Skeletal muscle satellite cell (primary cell): ENCODE data around the gene DAB2IP.

Source experiments
- H3K27me3 ChIP-seq: 2 replicates; pipeline ENCODE4 v1.7.0; 2013; ENCODE audit warnings: low read length; ENCODE audit not compliant: control insufficient read depth, insufficient read depth
- H3K36me3 ChIP-seq: 2 replicates; pipeline ENCODE4 v1.7.0; 2013; ENCODE audit warnings: mild to moderate bottlenecking, control low read depth, low read length; ENCODE audit not compliant: insufficient read depth
- H3K4me1 ChIP-seq: 2 replicates; pipeline ENCODE4 v1.7.0; 2013; ENCODE audit warnings: low read length; ENCODE audit not compliant: control insufficient read depth, insufficient read depth
- H3K4me2 ChIP-seq: 2 replicates; pipeline ENCODE4 v1.7.0; 2013; ENCODE audit warnings: mild to moderate bottlenecking, low read length
- H3K4me3 ChIP-seq: 2 replicates; pipeline ENCODE4 v1.7.0; 2013; ENCODE audit warnings: low read length
- H3K9ac ChIP-seq: 2 replicates; pipeline ENCODE4 v1.7.0; 2013; ENCODE audit warnings: mild to moderate bottlenecking, low read depth, low read length, moderate library complexity
- H3K9me3 ChIP-seq: replicated peaks from 2 replicates; pipeline ENCODE4 v1.7.0; 2013; ENCODE audit warnings: mild to moderate bottlenecking, control low read depth, low read length

The DAB2IP gene

GRCh38 chr9:121781701-121782464 is 130.4 kb downstream of the DAB2IP start:
- Histone ChIP-seq H3K9ac (no peak overlapping the region), H3K36me3 (peaks cover 18% of the 10 kb centered on the region), H3K4me1 (no peaks in the 10 kb centered on the region), H3K27me3 (no peaks in the 10 kb centered on the region), H3K9me3 (no peaks in the 10 kb centered on the region), H3K4me3 (no peak overlapping the region), H3K4me2 (no peak overlapping the region)

- Histone ChIP-seq H3K9me3 (no peaks in the 10 kb centered on the region), H3K4me3 (no peak overlapping the region), H3K9ac (no peak overlapping the region), H3K4me2 (no peak overlapping the region), H3K4me1 (no peaks in the 10 kb centered on the region), H3K27me3 (no peaks in the 10 kb centered on the region), H3K36me3 (peaks cover 18% of the 10 kb centered on the region)
These were observed 131.2 kb downstream of the DAB2IP start for GRCh38 chr9:121782514-121783110.

- Histone ChIP-seq H3K9ac (no peak overlapping the region), H3K9me3 (no peaks in the 10 kb centered on the region), H3K36me3 (peaks cover 14% of the 10 kb centered on the region), H3K27me3 (no peaks in the 10 kb centered on the region), H3K4me3 (no peak overlapping the region), H3K4me2 (no peak overlapping the region), H3K4me1 (no peaks in the 10 kb centered on the region)
These were observed 131.7 kb downstream of the DAB2IP start for GRCh38 chr9:121783111-121783510.

DNA sequence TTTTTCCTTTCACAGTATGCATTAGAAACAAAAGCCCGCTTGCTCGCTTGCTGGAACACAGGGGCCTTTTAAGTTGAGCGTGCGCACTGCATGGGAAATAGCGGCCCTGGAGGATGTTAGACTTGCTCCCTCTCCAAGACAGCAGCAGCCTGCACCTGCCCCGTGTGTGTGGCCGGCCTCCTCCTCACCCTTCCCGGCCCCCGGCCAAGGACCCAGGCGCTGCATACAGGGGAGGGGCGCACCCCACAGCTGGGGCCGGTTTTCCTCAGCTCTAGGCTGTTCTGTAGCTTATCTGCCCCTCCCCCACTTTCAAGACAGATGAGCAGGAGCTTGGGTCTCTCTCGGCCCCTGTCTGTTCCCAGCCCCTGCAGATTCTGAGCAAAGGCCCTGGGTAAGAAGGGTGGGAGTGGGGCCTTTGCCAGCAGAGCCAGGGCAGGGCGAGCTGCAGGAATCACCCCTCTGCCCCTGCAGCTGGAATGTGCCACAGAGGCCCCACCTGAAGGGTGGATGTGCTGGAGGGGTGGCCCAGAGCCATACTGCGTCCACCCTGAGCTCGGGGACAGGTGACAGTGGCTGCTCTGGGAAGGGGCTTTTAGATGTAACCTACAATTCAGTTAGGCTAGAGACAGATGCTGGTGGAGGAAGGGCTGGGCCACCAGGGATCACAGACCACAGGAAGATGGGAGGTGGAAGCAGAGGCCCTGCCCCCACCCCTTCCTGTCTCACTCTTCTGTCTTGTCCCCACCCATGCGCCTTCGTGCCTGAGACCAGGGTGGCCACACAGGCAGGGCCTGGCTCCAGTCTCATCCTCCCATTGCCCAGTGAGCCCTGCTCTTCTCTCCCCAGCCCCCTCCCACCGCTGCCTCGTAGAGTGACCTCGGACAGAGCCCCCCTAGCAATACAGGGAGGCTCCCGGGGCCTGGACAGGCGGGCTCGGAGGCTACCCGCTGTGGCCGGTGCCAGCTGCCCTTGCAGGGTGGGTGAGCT is 132.4 kb downstream of the DAB2IP start:
- no peak overlapping the region for H3K4me2 ChIP-seq
- no peak overlapping the region for H3K9ac ChIP-seq
- H3K9me3 ChIP-seq = no peaks in the 10 kb centered on the region
- H3K4me1 ChIP-seq = no peaks in the 10 kb centered on the region
- no peaks in the 10 kb centered on the region for H3K27me3 ChIP-seq
- H3K4me3 ChIP-seq = no peak overlapping the region
- peaks cover 13% of the 10 kb centered on the region for H3K36me3 ChIP-seq

DNA sequence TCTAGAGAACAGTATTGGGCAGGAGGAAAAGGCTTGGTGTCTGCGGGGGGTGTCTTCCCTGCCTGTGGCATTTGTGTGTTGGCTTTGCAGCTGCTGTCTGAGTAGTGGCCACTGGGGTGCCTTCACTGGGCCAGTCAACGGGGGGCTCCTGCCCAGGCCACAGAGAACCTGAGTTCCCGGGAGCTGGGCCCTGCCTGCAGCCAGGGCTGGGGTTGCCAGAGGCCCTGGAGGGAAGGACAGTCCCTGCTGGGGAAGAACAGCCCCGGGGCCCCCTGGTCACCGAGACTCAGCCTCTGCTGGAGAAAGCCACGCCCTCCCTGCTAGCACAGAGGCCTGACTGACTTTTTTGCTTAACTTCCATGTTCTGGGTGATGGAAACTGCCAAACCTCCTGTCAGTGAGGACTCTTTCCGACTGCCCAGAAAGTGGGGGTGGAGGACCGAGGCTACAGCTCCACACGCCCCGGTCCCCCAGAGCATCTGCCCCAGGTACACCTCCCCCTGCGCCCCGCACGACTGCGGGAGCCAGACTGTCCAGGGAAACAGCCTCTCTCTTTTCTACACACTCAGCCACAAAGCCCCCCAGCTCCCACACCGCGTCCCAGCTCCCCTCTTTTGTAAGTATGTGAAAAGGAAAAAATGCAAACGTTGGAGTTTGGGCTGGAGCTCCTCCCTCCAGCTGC is 133.4 kb downstream of the DAB2IP start:
- Histone ChIP-seq H3K36me3 (peaks cover 13% of the 10 kb centered on the region), H3K9ac (no peak overlapping the region), H3K4me3 (no peak overlapping the region), H3K4me2 (no peak overlapping the region), H3K9me3 (no peaks in the 10 kb centered on the region), H3K27me3 (no peaks in the 10 kb centered on the region), H3K4me1 (no peaks in the 10 kb centered on the region)

- no peaks in the 10 kb centered on the region for H3K27me3 ChIP-seq
- H3K4me2 ChIP-seq = no peak overlapping the region
- no peaks in the 10 kb centered on the region for H3K9me3 ChIP-seq
- no peak overlapping the region for H3K9ac ChIP-seq
- H3K4me1 ChIP-seq = no peaks in the 10 kb centered on the region
- peaks cover 13% of the 10 kb centered on the region for H3K36me3 ChIP-seq
- H3K4me3 ChIP-seq = no peak overlapping the region
These were observed 134.5 kb downstream of the DAB2IP start for GRCh38 chr9:121785673-121786542.

DNA sequence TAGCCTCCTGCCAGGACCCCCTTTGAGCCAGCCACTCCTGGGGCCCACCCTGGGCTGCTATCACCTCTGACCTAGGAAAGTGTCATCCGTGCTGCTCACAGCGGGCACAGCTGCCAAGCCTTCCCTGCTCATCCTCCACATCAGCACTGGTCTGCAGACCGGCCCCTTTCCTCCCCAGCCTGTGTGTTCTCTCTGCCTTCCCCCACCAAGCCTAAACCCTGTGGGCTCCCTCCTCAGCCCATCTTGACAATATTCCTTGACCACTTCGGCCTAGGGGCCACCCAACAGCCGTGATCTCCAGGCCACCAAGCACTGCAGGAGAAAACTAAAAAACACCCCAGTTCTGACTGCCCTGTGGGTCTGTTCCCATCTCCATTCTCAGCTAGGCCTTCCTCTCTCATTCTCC is 135.1 kb downstream of the DAB2IP start:
- H3K9me3 ChIP-seq = no peaks in the 10 kb centered on the region
- H3K4me2 ChIP-seq = no peak overlapping the region
- H3K9ac ChIP-seq = no peak overlapping the region
- peaks cover 8% of the 10 kb centered on the region for H3K36me3 ChIP-seq
- H3K27me3 ChIP-seq = no peaks in the 10 kb centered on the region
- H3K4me3 ChIP-seq = no peak overlapping the region
- no peaks in the 10 kb centered on the region for H3K4me1 ChIP-seq

GRCh38 chr9:121786998-121787422 is 135.6 kb downstream of the DAB2IP start:
- no peak overlapping the region for H3K4me3 ChIP-seq
- no peaks in the 10 kb centered on the region for H3K9me3 ChIP-seq
- no peaks in the 10 kb centered on the region for H3K4me1 ChIP-seq
- H3K9ac ChIP-seq = no peak overlapping the region
- no peak overlapping the region for H3K4me2 ChIP-seq
- no peaks in the 10 kb centered on the region for H3K27me3 ChIP-seq
- H3K36me3 ChIP-seq = peaks cover 4% of the 10 kb centered on the region

DNA sequence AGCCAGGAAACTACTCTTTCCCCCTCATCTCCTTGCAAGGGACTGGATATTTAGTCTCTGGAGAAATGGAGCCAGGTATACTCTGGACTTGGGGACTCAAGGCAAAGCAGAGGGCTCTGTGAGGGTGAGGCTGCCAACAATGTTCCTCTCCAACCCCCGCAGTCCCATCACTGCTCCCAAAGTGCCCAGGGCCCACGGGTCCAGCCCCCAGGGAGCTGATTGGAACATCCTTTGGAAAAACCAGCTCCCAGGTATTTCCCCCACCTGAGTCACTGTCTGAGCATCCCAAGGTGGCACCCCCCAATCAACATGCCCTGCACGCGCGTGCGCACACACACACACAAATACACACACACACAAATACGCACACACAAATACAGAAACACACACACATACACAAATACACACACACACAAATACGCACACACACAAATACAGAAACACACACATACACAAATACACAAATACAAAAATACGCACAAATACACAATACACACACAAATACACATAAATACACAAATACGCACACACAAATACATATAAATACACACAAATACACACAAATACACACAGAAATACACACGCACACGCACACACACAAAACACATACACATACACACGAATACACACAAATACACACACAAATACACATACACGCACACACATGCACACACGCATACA is 137.4 kb downstream of the DAB2IP start:
- no peak overlapping the region for H3K9ac ChIP-seq
- H3K36me3 ChIP-seq = no peaks in the 10 kb centered on the region
- H3K4me1 ChIP-seq = no peaks in the 10 kb centered on the region
- H3K9me3 ChIP-seq = no peaks in the 10 kb centered on the region
- H3K27me3 ChIP-seq = no peaks in the 10 kb centered on the region
- no peak overlapping the region for H3K4me2 ChIP-seq
- H3K4me3 ChIP-seq = no peak overlapping the region

DNA sequence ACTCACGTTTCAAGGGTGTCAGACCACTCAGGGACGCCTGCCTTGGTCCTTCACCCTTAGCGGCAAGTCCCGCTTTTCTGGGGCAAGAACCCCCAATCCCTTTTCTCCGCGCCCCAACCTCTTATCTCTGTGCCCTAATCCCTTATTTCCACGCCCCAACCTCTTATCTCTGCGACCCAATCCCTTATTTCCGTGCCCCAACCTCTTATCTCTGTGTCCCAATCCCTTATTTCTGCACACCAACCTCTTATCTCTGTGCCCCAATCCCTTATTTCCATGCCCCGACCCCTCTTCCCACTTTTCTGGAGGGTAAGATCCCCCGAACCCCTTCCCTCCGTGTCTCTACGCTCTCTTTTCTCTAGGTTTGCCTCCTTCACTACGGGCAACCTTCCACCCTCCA is 139.4 kb downstream of the DAB2IP start:
- Histone ChIP-seq H3K4me3 (no peak overlapping the region), H3K9me3 (no peaks in the 10 kb centered on the region), H3K36me3 (no peaks in the 10 kb centered on the region), H3K9ac (no peak overlapping the region), H3K27me3 (no peaks in the 10 kb centered on the region), H3K4me1 (no peaks in the 10 kb centered on the region), H3K4me2 (no peak overlapping the region)
